Mucosa of rectum (tissue), 2 donors: ENCODE measurements around the gene CRKL.
"Not testable (repeated sequence)": the region's sequence is repeated elsewhere in the genome, so short reads cannot be mapped to it uniquely, and the experiment has no call there.

Experiments
- H3K27ac ChIP-seq, 2 donors: one replicate each; pipeline ENCODE4 v1.7.0; 2013; ENCODE audit warnings: inconsistent platforms in 2 of 2, low read depth in 2 of 2, low read length in 2 of 2
- H3K27me3 ChIP-seq, 2 donors: one replicate each; pipeline ENCODE4 v1.7.0; 2013; ENCODE audit warnings: low read length in 2 of 2; ENCODE audit not compliant: control insufficient read depth in 2 of 2, insufficient read depth in 2 of 2
- H3K36me3 ChIP-seq, 2 donors: one replicate each; pipeline ENCODE4 v1.7.0; 2013; ENCODE audit warnings: low read length in 2 of 2; ENCODE audit not compliant: control insufficient read depth in 2 of 2, insufficient read depth in 2 of 2
- H3K4me1 ChIP-seq, 2 donors: one replicate each; pipeline ENCODE4 v1.7.0; 2013; ENCODE audit warnings: low read length in 2 of 2, mild to moderate bottlenecking in 1 of 2; ENCODE audit not compliant: control insufficient read depth in 2 of 2, insufficient read depth in 2 of 2
- H3K4me3 ChIP-seq, 2 donors: one replicate each; pipeline ENCODE4 v1.7.0; 2013; ENCODE audit warnings: low read length in 2 of 2
- H3K9ac ChIP-seq, 2 donors: one replicate each; pipeline ENCODE4 v1.7.0; 2013; ENCODE audit warnings: low read length in 2 of 2, low read depth in 1 of 2, mild to moderate bottlenecking in 1 of 2
- H3K9me3 ChIP-seq, 2 donors: one replicate each; pipeline ENCODE4 v1.7.0; 2013; ENCODE audit warnings: low read length in 2 of 2; ENCODE audit not compliant: control insufficient read depth in 2 of 2
- donor health status: healthy.
- donor health status: Normal muscosa, but diverticular disease.

Gene CRKL

GRCh38 chr22:20884454-20884853 is 32.8 kb upstream of the CRKL start:
- Histone ChIP-seq H3K4me1 (peaks cover 7 to 14% of the 10 kb centered on the region in 2 donors), H3K36me3 (peaks cover 36 to 58% of the 10 kb centered on the region in 2 donors), H3K9ac (no peak overlapping the region), H3K9me3 (no peaks in the 10 kb centered on the region), H3K27ac (peak overlapping the region in 1 of 2 donors; percentile 81), H3K27me3 (no peaks in the 10 kb centered on the region), H3K4me3 (no peak overlapping the region)

GRCh38 chr22:20885017-20885556 is 32.1 kb upstream of the CRKL start:
- peaks cover 7 to 14% of the 10 kb centered on the region in 2 donors for H3K4me1 ChIP-seq
- peaks cover 39 to 64% of the 10 kb centered on the region in 2 donors for H3K36me3 ChIP-seq
- no peaks in the 10 kb centered on the region for H3K9me3 ChIP-seq
- peak overlapping the region in 1 of 2 donors; percentile 64 for H3K9ac ChIP-seq
- peak overlapping the region; percentile 77 to 81 for H3K27ac ChIP-seq
- no peaks in the 10 kb centered on the region for H3K27me3 ChIP-seq
- H3K4me3 ChIP-seq = no peak overlapping the region

- peaks cover 41 to 61% of the 10 kb centered on the region in 2 donors for H3K36me3 ChIP-seq
- H3K27ac ChIP-seq = peak overlapping the region; percentile 77 to 81
- H3K4me3 ChIP-seq = peak overlapping the region in 1 of 2 donors; percentile 50
- peaks cover 7 to 14% of the 10 kb centered on the region in 2 donors for H3K4me1 ChIP-seq
- peak overlapping the region; percentile 56 to 64 for H3K9ac ChIP-seq
- H3K9me3 ChIP-seq = no peaks in the 10 kb centered on the region
- no peaks in the 10 kb centered on the region for H3K27me3 ChIP-seq
Measured at GRCh38 chr22:20885557-20886323, 31.5 kb upstream of the CRKL start.

GRCh38 chr22:20887375-20887774 is 29.8 kb upstream of the CRKL start:
- H3K9ac ChIP-seq = no peak overlapping the region
- H3K4me3 ChIP-seq = no peak overlapping the region
- H3K27me3 ChIP-seq = no peaks in the 10 kb centered on the region
- H3K27ac ChIP-seq = no peak overlapping the region
- no peaks in the 10 kb centered on the region for H3K9me3 ChIP-seq
- peaks cover 35 to 45% of the 10 kb centered on the region in 2 donors for H3K36me3 ChIP-seq
- H3K4me1 ChIP-seq = peaks cover 7 to 14% of the 10 kb centered on the region in 2 donors

GRCh38 chr22:20889025-20889704 is 28.0 kb upstream of the CRKL start:
- H3K9me3 ChIP-seq = no peaks in the 10 kb centered on the region
- no peak overlapping the region for H3K4me3 ChIP-seq
- H3K27me3 ChIP-seq = no peaks in the 10 kb centered on the region
- H3K27ac ChIP-seq = no peak overlapping the region
- H3K9ac ChIP-seq = no peak overlapping the region
- H3K4me1 ChIP-seq = peaks cover 7 to 14% of the 10 kb centered on the region in 2 donors
- H3K36me3 ChIP-seq = peaks cover 26 to 31% of the 10 kb centered on the region in 2 donors

- peaks cover 22 to 26% of the 10 kb centered on the region in 2 donors for H3K36me3 ChIP-seq
- H3K4me1 ChIP-seq = peaks cover 4 to 8% of the 10 kb centered on the region in 2 donors
- H3K27ac ChIP-seq = no peak overlapping the region
- no peak overlapping the region for H3K4me3 ChIP-seq
- no peaks in the 10 kb centered on the region for H3K9me3 ChIP-seq
- no peaks in the 10 kb centered on the region for H3K27me3 ChIP-seq
- no peak overlapping the region for H3K9ac ChIP-seq
Measured at GRCh38 chr22:20889904-20890540, 27.2 kb upstream of the CRKL start.

- Histone ChIP-seq H3K36me3 (peaks cover 22 to 26% of the 10 kb centered on the region in 2 donors), H3K27ac (no peak overlapping the region), H3K4me3 (no peak overlapping the region), H3K27me3 (no peaks in the 10 kb centered on the region), H3K4me1 (peaks cover 0 to 1% of the 10 kb centered on the region in 2 donors), H3K9ac (no peak overlapping the region), H3K9me3 (no peaks in the 10 kb centered on the region)
Measured at GRCh38 chr22:20890975-20891374, 26.2 kb upstream of the CRKL start.

- not testable (repeated sequence) for H3K36me3 ChIP-seq, H3K9me3 ChIP-seq, H3K27me3 ChIP-seq, H3K9ac ChIP-seq, H3K27ac ChIP-seq, H3K4me1 ChIP-seq, H3K4me3 ChIP-seq
Measured at GRCh38 chr22:20897737-20898136, 19.5 kb upstream of the CRKL start.

- no peak overlapping the region for H3K27ac ChIP-seq
- H3K4me1 ChIP-seq = no peaks in the 10 kb centered on the region
- no peak overlapping the region for H3K9ac ChIP-seq
- no peaks in the 10 kb centered on the region for H3K9me3 ChIP-seq
- no peak overlapping the region for H3K4me3 ChIP-seq
- H3K27me3 ChIP-seq = no peaks in the 10 kb centered on the region
- no peaks in the 10 kb centered on the region for H3K36me3 ChIP-seq
Measured at GRCh38 chr22:20899827-20900423, 17.3 kb upstream of the CRKL start.
